Astrocyte (in vitro differentiated cells and primary cell): ENCODE data around the gene LDAH. TPM values are rescaled to one million over a fixed set of nuclear protein-coding genes. Genes with fewer than 3 reads are reported as not detected.

Source experiments
- DNase-seq: peaks from one replicate; pipeline ENCODE4 v3.0.0-alpha.2; 2010; ENCODE audit warnings: low read depth
- FAIRE-seq: peaks from 2 replicates; lab custom pipeline; 2011; peaks lifted over from hg19 to GRCh38; lab: Jason Lieb, UNC
- H2AFZ ChIP-seq: 2 replicates; pipeline ENCODE4 v1.6.0; 2012; ENCODE audit warnings: low read depth, low read length, inconsistent platforms
- H3K27ac ChIP-seq: 2 replicates; pipeline ENCODE4 v1.5.1; 2011; ENCODE audit warnings: low read depth, low read length, inconsistent platforms
- H3K27me3 ChIP-seq: 2 replicates; pipeline ENCODE4 v1.6.0; 2011; ENCODE audit warnings: low read length, inconsistent platforms; ENCODE audit not compliant: insufficient read depth
- H3K36me3 ChIP-seq: 2 replicates; pipeline ENCODE4 v1.5.1; 2011; ENCODE audit warnings: low read length, inconsistent platforms; ENCODE audit not compliant: insufficient read depth
- H3K4me1 ChIP-seq: 2 replicates; pipeline ENCODE4 v1.5.1; 2011; ENCODE audit warnings: low read length, inconsistent platforms; ENCODE audit not compliant: insufficient read depth
- H3K4me2 ChIP-seq: 2 replicates; pipeline ENCODE4 v1.6.0; 2012; ENCODE audit warnings: low read length, inconsistent platforms
- H3K4me3 ChIP-seq: 2 replicates; pipeline ENCODE4 v1.5.1; 2011; ENCODE audit warnings: low read depth, mild to moderate bottlenecking, low read length, inconsistent platforms; ENCODE audit not compliant: insufficient read depth
- H3K79me2 ChIP-seq: 2 replicates; pipeline ENCODE4 v1.6.0; 2012; ENCODE audit warnings: mild to moderate bottlenecking, low read length, inconsistent platforms; ENCODE audit not compliant: insufficient read depth
- H3K9ac ChIP-seq: 2 replicates; pipeline ENCODE4 v1.6.0; 2012; ENCODE audit warnings: mild to moderate bottlenecking, low read length, inconsistent platforms
- H3K9me3 ChIP-seq: 2 replicates; pipeline ENCODE4 v1.5.1; 2012; ENCODE audit warnings: low read depth, mild to moderate bottlenecking, low read length, inconsistent platforms; ENCODE audit not compliant: insufficient read depth
- H4K20me1 ChIP-seq: 2 replicates; pipeline ENCODE4 v1.6.0; 2012; ENCODE audit warnings: low read length, inconsistent platforms; ENCODE audit not compliant: insufficient read depth
- H3K27ac Mint-ChIP-seq: one replicate; pipeline ENCODE4 v1.8.0; 2021; ENCODE audit warnings: mild to moderate bottlenecking, mixed read lengths; ENCODE audit not compliant: unreplicated experiment
- H3K27me3 Mint-ChIP-seq: one replicate; pipeline ENCODE4 v1.8.0; 2021; ENCODE audit warnings: low read depth, mixed read lengths; ENCODE audit not compliant: unreplicated experiment
- H3K36me3 Mint-ChIP-seq: one replicate; pipeline ENCODE4 v1.8.0; 2021; ENCODE audit warnings: low read depth, mixed read lengths; ENCODE audit not compliant: unreplicated experiment
- H3K4me1 Mint-ChIP-seq: one replicate; pipeline ENCODE4 v1.8.0; 2021; ENCODE audit warnings: low read depth, mixed read lengths; ENCODE audit not compliant: unreplicated experiment
- H3K4me3 Mint-ChIP-seq: one replicate; pipeline ENCODE4 v1.8.0; 2021; ENCODE audit warnings: mild to moderate bottlenecking, moderate library complexity, mixed read lengths; ENCODE audit not compliant: unreplicated experiment
- H3K9me3 Mint-ChIP-seq: one replicate; pipeline ENCODE4 v1.8.0; 2021; ENCODE audit warnings: mild to moderate bottlenecking, mixed read lengths; ENCODE audit not compliant: unreplicated experiment
- CTCF ChIP-seq: IDR thresholded peaks from 2 replicates; pipeline ENCODE4 v1.5.1; 2011; ENCODE audit warnings: low read depth, mild to moderate bottlenecking, inconsistent platforms, low read length, moderate library complexity; ENCODE audit not compliant: insufficient read depth
- EZH2 ChIP-seq: IDR thresholded peaks from 2 replicates; pipeline ENCODE4 v1.6.1; 2012; ENCODE audit warnings: mild to moderate bottlenecking, low read length, inconsistent platforms; ENCODE audit not compliant: insufficient read depth
- total RNA-seq: library from RNA; stranded (reverse); gene quantifications from 2 replicates; pipeline ENCODE4 v1.2.1, GENCODE V29; 2021

Gene LDAH
- total RNA-seq, 1 donor from 2014 or later: 19.3 TPM

DNA sequence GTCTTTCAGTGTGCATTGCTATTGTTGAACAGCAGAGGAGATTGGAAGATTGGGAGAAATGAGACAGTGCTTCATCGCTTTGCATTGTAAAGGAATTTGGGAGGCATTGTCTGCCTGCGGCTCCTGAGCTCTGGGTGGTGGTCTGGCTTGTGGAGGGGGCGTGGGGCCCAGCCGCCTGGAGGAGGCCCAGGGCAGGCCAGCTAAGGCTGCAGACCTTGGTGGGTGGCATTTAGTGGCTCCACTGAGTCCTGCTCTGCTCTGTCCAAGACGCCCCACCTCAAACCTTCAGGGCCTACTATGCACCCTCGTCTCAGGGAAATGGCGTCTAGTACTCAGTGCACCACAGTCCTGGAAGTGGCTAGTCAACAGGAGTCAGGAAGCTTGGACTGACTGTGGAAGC, 166.3 kb downstream of the LDAH start:
- H3K27me3 Mint-ChIP-seq: peaks cover 48% of the 10 kb centered on the region
- H3K27ac Mint-ChIP-seq: no peak overlapping the region
- H3K36me3 Mint-ChIP-seq: no peaks in the 10 kb centered on the region
- no peak overlapping the region for H3K4me3 ChIP-seq
- TF ChIP-seq CTCF (no peak), EZH2 (no peak)
- peaks cover 15% of the 10 kb centered on the region for H3K4me1 Mint-ChIP-seq
- peaks cover 46% of the 10 kb centered on the region for H3K27me3 ChIP-seq
- H2AFZ ChIP-seq: no peak overlapping the region
- no peaks in the 10 kb centered on the region for H3K9me3 Mint-ChIP-seq
- H3K4me1 ChIP-seq: peaks cover 1% of the 10 kb centered on the region
- FAIRE-seq (no peak), DNase-seq (no peak)
- no peaks in the 10 kb centered on the region for H4K20me1 ChIP-seq
- no peak overlapping the region for H3K9ac ChIP-seq
- no peaks in the 10 kb centered on the region for H3K36me3 ChIP-seq
- no peak overlapping the region for H3K27ac ChIP-seq
- H3K4me3 Mint-ChIP-seq: no peak overlapping the region
- no peaks in the 10 kb centered on the region for H3K79me2 ChIP-seq
- H3K9me3 ChIP-seq: no peaks in the 10 kb centered on the region
- H3K4me2 ChIP-seq: no peak overlapping the region

- no peak for FAIRE-seq
- no peak overlapping the region for H3K4me2 ChIP-seq
- Mint-ChIP-seq H3K9me3 (no peaks in the 10 kb centered on the region), H3K4me3 (no peak overlapping the region), H3K36me3 (no peaks in the 10 kb centered on the region), H3K27me3 (peaks cover 28% of the 10 kb centered on the region), H3K27ac (no peak overlapping the region), H3K4me1 (peaks cover 17% of the 10 kb centered on the region)
- H3K27me3 ChIP-seq: peaks cover 34% of the 10 kb centered on the region
- H3K27ac ChIP-seq: no peak overlapping the region
- TF ChIP-seq EZH2 (no peak), CTCF (no peak)
- peaks cover 7% of the 10 kb centered on the region for H3K79me2 ChIP-seq
- DNase-seq: no peak
- H3K4me3 ChIP-seq: no peak overlapping the region
- no peaks in the 10 kb centered on the region for H3K36me3 ChIP-seq
- no peak overlapping the region for H3K9ac ChIP-seq
- H2AFZ ChIP-seq: no peak overlapping the region
- H3K9me3 ChIP-seq: no peaks in the 10 kb centered on the region
- no peaks in the 10 kb centered on the region for H4K20me1 ChIP-seq
- peaks cover 13% of the 10 kb centered on the region for H3K4me1 ChIP-seq
These were observed 168.4 kb downstream of the LDAH start for GRCh38 chr2:20654535-20654813.

DNA sequence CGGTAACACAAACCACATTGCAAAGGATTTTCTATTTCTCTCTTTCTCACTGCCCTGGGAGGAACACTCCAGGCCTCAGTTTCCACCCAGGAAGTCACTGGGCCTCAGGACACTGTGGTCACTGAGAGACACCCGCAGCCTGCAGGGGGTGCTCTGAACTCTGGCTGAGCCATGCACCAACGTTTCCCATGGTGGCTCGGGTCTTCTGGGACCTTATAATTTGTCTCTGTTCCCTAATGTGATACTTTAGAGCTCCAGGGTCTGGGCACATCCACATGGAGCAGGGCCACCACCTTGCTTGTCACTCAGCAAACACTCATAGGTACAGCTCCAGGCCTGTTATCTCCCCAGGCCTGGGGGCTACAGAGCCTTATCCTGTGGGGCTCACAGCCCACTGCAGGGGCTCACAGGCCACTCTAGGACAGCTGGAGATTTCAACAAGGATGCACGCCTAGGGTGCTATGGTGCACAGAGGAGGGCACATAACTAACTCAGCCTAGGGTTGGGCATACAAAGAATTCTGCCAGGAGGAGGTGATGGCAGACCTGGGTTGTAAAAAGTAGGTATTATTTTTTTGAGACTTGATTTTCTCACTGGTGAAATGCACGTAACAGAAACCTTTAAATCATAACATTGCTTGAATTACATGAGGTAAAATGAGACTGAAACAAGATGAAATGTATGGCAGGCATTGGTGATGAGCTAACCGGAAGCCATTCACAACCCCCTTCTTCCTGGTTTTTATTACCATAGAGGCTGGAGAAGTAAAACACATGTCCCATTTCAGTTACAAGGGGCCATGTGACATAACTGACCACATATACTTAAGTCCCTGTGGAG, 169.0 kb downstream of the LDAH start:
- Mint-ChIP-seq H3K9me3 (no peaks in the 10 kb centered on the region), H3K36me3 (peaks cover 3% of the 10 kb centered on the region), H3K27ac (no peak overlapping the region), H3K27me3 (peaks cover 26% of the 10 kb centered on the region), H3K4me1 (peaks cover 22% of the 10 kb centered on the region), H3K4me3 (no peak overlapping the region)
- H3K9me3 ChIP-seq: no peaks in the 10 kb centered on the region
- H3K4me2 ChIP-seq: no peak overlapping the region
- no peak overlapping the region for H3K9ac ChIP-seq
- H3K4me3 ChIP-seq: no peak overlapping the region
- FAIRE-seq: no peak
- TF ChIP-seq CTCF (no peak), EZH2 (no peak)
- H3K36me3 ChIP-seq: no peaks in the 10 kb centered on the region
- H4K20me1 ChIP-seq: no peaks in the 10 kb centered on the region
- H3K79me2 ChIP-seq: peaks cover 10% of the 10 kb centered on the region
- H3K27me3 ChIP-seq: peaks cover 31% of the 10 kb centered on the region
- H3K4me1 ChIP-seq: peaks cover 13% of the 10 kb centered on the region
- no peak overlapping the region for H3K27ac ChIP-seq
- DNase-seq: no peak
- no peak overlapping the region for H2AFZ ChIP-seq
